PFSK-1 (cell line): Measurements from ENCODE around the gene KCNT2.

Source experiments
- POLR2AphosphoS5 ChIP-seq: IDR thresholded peaks from 2 replicates; pipeline ENCODE4 v1.6.1; 2012; ENCODE audit warnings: low read depth, mild to moderate bottlenecking, control low read depth, low read length, moderate library complexity
- REST ChIP-seq, 2 experiments: IDR thresholded peaks; 2 replicates each; pipeline versions ENCODE4 v1.6.1 to v1.8.0; 2011 to 2012; ENCODE audit warnings: low read depth in 2 of 2, low read length in 2 of 2, control low read depth in 1 of 2, inconsistent platforms in 1 of 2, mild to moderate bottlenecking in 1 of 2, moderate library complexity in 1 of 2; ENCODE audit not compliant: insufficient read depth in 1 of 2
- TAF1 ChIP-seq: IDR thresholded peaks from 2 replicates; pipeline ENCODE4 v1.6.1; 2012; ENCODE audit warnings: low read length, control low read depth, borderline replicate concordance; ENCODE audit not compliant: insufficient read depth

- TF ChIP-seq TAF1, result peak; percentile 21; the same call in 1 of the 2 replicates
- TF ChIP-seq POLR2AphosphoS5, result peak; percentile 63; the same call in 1 of the 2 replicates
- peak in 1 of 2 experiments; percentile 62; a peak in 1 of 4 replicates for TF ChIP-seq REST (IDR thresholded peaks at IDR 0.05; ENCODE audit: insufficient read depth in 1 of 2, low read depth in 2 of 2, low read length in 2 of 2)
Measured at GRCh38 chr1:196361112-196361714, 247.0 kb downstream of the KCNT2 start.
